RWPE1 (cell line): ENCODE data around the gene MRE11.

Source experiments
- CTCF ChIA-PET: fragments of 350-600 bp; sonication (Branson Sonifier 250); formaldehyde crosslinking; extraction: SDS; loops from one replicate; lab custom pipeline; 2021; lab: Yijun Ruan, JAX
- POLR2A ChIA-PET: fragments of 400-600 bp; formaldehyde crosslinking; extraction: SDS; loops from one replicate; lab custom pipeline; 2020; ENCODE audit warnings: antibody characterized with exemption; ENCODE audit not compliant: low non-redundant PET; lab: Yijun Ruan, JAX
- DNase-seq: peaks from one replicate; pipeline ENCODE4 v3.0.0; 2012; ENCODE audit warnings: low spot score
- H3K27ac ChIP-seq: fragments of 450-650 bp; 2 replicates; pipeline ENCODE4 v1.5.1; 2017
- CTCF ChIP-seq: fragments of 450-650 bp; conservative IDR thresholded peaks from 2 replicates; pipeline ENCODE4 v1.5.1; 2017; ENCODE audit warnings: low read depth, mild to moderate bottlenecking

Gene MRE11

GRCh38 chr11:94521684-94522083 lies 28.0 kb upstream of the MRE11 start:
- ChIA-PET POLR2A (no interaction called here), CTCF (interaction anchor here (0.5 to 1.3 kb wide), 3 partner anchors 74 to 626 kb away, joined by 4 to 6 read pairs (median 5); no protein-coding TSS in a partner anchor)
- no peak overlapping the region for H3K27ac ChIP-seq
- no peak for TF ChIP-seq CTCF
- DNase-seq, result no peak

DNA sequence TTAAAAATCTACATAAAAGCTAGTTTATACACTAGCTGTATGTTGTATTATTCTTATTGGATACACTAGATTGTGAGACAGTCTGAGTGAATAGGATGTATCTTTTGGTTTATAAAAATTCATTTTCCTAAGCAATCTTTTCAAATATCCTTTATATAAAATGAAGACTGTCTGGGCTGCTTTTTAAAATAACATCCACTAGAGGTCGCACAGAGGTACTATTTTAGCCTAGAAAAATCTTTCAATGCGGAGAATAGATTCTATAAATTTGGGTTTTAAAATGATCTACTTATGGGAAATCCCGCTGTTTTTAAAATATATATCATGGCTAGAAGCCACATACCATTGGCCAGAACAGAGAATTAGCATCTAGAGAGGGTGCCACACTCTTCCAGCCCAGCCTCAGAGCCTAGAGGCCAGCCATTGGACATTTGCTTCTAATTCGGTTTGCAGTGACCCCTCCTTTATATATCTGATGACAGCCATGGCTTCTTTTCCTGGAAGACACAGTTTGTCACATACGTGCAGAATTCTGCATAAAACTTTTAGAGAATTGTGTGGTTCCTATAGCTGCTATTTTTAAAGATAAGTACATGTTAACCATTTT lies 25.9 kb upstream of the MRE11 start:
- H3K27ac ChIP-seq, result no peak overlapping the region
- ChIA-PET CTCF (interaction anchor here (0.6 to 1.0 kb wide), 6 partner anchors 20 to 624 kb away, joined by 3 to 4 read pairs (median 3); no protein-coding TSS in a partner anchor), POLR2A (interaction anchor here (0.6 kb wide), 1 partner anchor 779 kb away, joined by 3 read pairs; no protein-coding TSS in a partner anchor)
- peak; percentile 83 for TF ChIP-seq CTCF
- DNase-seq, result peak; percentile 30

DNA sequence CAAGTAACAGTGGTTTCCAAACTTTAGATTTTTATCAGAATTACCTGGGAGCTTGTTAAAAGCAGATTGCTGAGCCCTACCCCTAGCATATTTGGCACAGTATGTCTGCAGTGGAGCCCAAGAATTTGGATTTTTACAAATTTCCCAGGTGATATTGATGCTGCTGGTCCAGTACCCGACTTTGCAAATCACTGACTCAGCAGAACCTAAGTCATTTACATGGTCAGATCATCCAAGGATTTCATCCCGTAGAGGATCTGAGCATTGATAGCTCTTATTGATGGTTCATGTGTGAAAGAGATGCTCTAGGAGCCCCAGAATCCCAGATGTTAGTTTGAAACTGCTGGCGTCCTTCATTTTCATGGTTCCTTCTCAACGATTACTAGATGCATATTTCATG lies 24.7 kb upstream of the MRE11 start:
- DNase-seq, result no peak
- H3K27ac ChIP-seq, result no peak overlapping the region
- CTCF ChIA-PET, result interaction anchor here (0.6 to 1.0 kb wide), 3 partner anchors 33 to 89 kb away, joined by 3 read pairs; no protein-coding TSS in a partner anchor
- POLR2A ChIA-PET, result no interaction called here
- TF ChIP-seq CTCF, result no peak

GRCh38 chr11:94516725-94517124 lies 23.1 kb upstream of the MRE11 start:
- no peak for TF ChIP-seq CTCF
- no peak for DNase-seq
- no peak overlapping the region for H3K27ac ChIP-seq
- ChIA-PET POLR2A (no interaction called here), CTCF (interaction anchor here (0.6 kb wide), 1 partner anchor 216 kb away, joined by 3 read pairs; no protein-coding TSS in a partner anchor)

DNA sequence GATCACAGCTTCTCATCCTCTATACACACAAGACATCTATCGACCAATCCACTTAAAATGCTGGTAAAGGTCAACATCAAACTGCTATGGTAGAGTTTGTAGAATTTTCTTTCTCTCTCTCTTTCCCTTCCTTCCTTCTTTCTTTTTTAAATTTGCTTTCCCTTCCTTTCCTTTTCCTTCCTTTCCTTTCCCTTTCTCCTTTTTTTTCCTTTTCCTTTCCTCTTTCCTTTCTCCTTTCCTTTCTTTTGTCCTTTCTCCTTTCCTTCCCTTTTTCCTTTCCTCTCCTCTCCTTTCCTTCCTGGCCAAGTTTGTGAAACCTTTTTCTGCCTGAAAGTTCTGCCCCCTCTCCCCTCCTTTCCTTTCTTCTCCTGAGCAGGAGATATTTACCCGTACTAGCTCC lies 21.8 kb upstream of the MRE11 start:
- no peak for DNase-seq

DNA sequence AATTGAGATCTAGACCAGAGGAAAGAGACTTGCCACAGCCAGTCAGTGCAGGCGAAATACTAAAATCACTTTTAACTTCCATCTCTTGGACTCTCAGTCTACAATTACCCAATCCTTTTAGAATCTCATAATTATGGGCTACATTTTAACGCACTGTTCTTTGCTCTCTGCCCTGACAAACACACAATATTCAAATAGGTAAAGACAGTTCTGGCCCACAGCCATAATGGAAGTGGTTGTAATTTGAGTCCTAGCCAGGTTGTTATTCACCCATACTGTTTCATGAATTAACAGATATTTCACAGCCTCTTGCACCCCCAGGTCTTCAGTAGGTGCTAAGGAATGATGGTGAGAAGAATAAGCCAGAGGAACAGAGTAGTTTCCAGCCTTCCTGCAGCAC lies 19.4 kb upstream of the MRE11 start:
- TF ChIP-seq CTCF, result no peak

More for the DNA sequence above, 21.8 kb upstream of the MRE11 start:
- no peak for TF ChIP-seq CTCF
- POLR2A ChIA-PET, result no interaction called here
- no peak overlapping the region for H3K27ac ChIP-seq
- CTCF ChIA-PET, result interaction anchor here (1.1 kb wide), 1 partner anchor 88 kb away, joined by 3 read pairs; no protein-coding TSS in a partner anchor

More for the DNA sequence above, 19.4 kb upstream of the MRE11 start:
- H3K27ac ChIP-seq, result no peak overlapping the region
- DNase-seq, result peak; percentile 39
- ChIA-PET CTCF (no interaction called here), POLR2A (no interaction called here)
